ENCODE measurements around the gene CAST.

The CAST gene

GRCh38 chr5:96741891-96742309, 79.7 kb downstream of the CAST start:
- no peaks in the 10 kb centered on the region for H3K9me3 ChIP-seq (ENCODE audit: insufficient read depth, low read length)
- TF ChIP-seq, protein P1, sequence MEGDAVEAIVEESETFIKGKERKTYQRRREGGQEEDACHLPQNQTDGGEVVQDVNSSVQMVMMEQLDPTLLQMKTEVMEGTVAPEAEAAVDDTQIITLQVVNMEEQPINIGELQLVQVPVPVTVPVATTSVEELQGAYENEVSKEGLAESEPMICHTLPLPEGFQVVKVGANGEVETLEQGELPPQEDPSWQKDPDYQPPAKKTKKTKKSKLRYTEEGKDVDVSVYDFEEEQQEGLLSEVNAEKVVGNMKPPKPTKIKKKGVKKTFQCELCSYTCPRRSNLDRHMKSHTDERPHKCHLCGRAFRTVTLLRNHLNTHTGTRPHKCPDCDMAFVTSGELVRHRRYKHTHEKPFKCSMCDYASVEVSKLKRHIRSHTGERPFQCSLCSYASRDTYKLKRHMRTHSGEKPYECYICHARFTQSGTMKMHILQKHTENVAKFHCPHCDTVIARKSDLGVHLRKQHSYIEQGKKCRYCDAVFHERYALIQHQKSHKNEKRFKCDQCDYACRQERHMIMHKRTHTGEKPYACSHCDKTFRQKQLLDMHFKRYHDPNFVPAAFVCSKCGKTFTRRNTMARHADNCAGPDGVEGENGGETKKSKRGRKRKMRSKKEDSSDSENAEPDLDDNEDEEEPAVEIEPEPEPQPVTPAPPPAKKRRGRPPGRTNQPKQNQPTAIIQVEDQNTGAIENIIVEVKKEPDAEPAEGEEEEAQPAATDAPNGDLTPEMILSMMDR (IDR thresholded peaks at IDR 0.05; ENCODE audit: insufficient read depth, low read length, poor library complexity, severe bottlenecking): no peak
- TF ChIP-seq EZH2phosphoT487 (conservative IDR thresholded peaks at IDR 0.05; ENCODE audit: low read length): no peak
- no peaks in the 10 kb centered on the region for H3F3A ChIP-seq (ENCODE audit: insufficient read depth)
- no peak overlapping the region for H3K27ac ChIP-seq (ENCODE audit: low read depth, low read length)
- H3K4me3 ChIP-seq (ENCODE audit: insufficient read depth, low read length, poor library complexity, severe bottlenecking): no peak overlapping the region
- no peak overlapping the region for H2AFZ ChIP-seq (ENCODE audit: low read depth, low read length, severe bottlenecking)
- H3K36me3 ChIP-seq (ENCODE audit: low read length): no peaks in the 10 kb centered on the region
- no peak overlapping the region for H3K9ac ChIP-seq (ENCODE audit: low read length)
- H3K27me3 ChIP-seq (ENCODE audit: low read length): no peaks in the 10 kb centered on the region
- H3K4me2 ChIP-seq (ENCODE audit: low read depth, low read length, poor library complexity, severe bottlenecking): no peak overlapping the region
- H3K79me2 ChIP-seq (ENCODE audit: insufficient read depth, low read length): no peaks in the 10 kb centered on the region
- H3K9me2 ChIP-seq (replicated peaks; ENCODE audit: insufficient read depth, low read length): no peaks in the 10 kb centered on the region
- H4K20me1 ChIP-seq (ENCODE audit: low read depth, low read length): no peaks in the 10 kb centered on the region

DNA sequence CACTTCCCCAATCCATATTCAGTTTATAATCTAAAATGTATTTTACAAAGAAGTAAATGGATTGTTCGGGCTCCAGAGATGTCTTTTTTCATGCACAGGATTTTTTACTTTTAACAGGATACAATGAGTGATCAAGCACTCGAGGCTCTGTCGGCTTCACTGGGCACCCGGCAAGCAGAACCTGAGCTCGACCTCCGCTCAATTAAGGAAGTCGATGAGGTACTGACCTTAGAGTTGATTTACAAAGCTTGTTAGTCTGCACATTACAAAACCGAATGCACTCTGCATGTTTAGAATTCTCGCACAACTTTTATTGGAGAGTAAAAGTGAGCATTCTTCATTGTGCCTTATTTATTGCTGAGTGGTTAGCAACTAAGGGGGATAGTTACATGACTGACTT, 80.4 kb downstream of the CAST start:
- no peaks in the 10 kb centered on the region for H3K9me3 ChIP-seq (ENCODE audit: insufficient read depth, low read length)
- H4K20me1 ChIP-seq (ENCODE audit: low read depth, low read length): no peaks in the 10 kb centered on the region
- no peaks in the 10 kb centered on the region for H3K36me3 ChIP-seq (ENCODE audit: low read length)
- no peak overlapping the region for H3K4me3 ChIP-seq (ENCODE audit: insufficient read depth, low read length, poor library complexity, severe bottlenecking)
- no peak overlapping the region for H2AFZ ChIP-seq (ENCODE audit: low read depth, low read length, severe bottlenecking)
- no peaks in the 10 kb centered on the region for H3K27me3 ChIP-seq (ENCODE audit: low read length)
- H3K27ac ChIP-seq (ENCODE audit: low read depth, low read length): no peak overlapping the region
- no peak overlapping the region for H3K4me2 ChIP-seq (ENCODE audit: low read depth, low read length, poor library complexity, severe bottlenecking)
- TF ChIP-seq, protein P1 (IDR thresholded peaks at IDR 0.05; ENCODE audit: insufficient read depth, low read length, poor library complexity, severe bottlenecking): no peak
- no peak for TF ChIP-seq EZH2phosphoT487 (conservative IDR thresholded peaks at IDR 0.05; ENCODE audit: low read length)
- no peaks in the 10 kb centered on the region for H3F3A ChIP-seq (ENCODE audit: insufficient read depth)
- H3K9me2 ChIP-seq (replicated peaks; ENCODE audit: insufficient read depth, low read length): no peaks in the 10 kb centered on the region
- H3K9ac ChIP-seq (ENCODE audit: low read length): no peak overlapping the region
- no peaks in the 10 kb centered on the region for H3K79me2 ChIP-seq (ENCODE audit: insufficient read depth, low read length)

- H3K4me2 ChIP-seq (ENCODE audit: low read depth, low read length, poor library complexity, severe bottlenecking): no peak overlapping the region
- TF ChIP-seq EZH2phosphoT487 (conservative IDR thresholded peaks at IDR 0.05; ENCODE audit: low read length): no peak
- TF ChIP-seq, protein P1 (IDR thresholded peaks at IDR 0.05; ENCODE audit: insufficient read depth, low read length, poor library complexity, severe bottlenecking): no peak
- H3K9me2 ChIP-seq (replicated peaks; ENCODE audit: insufficient read depth, low read length): no peaks in the 10 kb centered on the region
- H3K9ac ChIP-seq (ENCODE audit: low read length): no peak overlapping the region
- no peaks in the 10 kb centered on the region for H4K20me1 ChIP-seq (ENCODE audit: low read depth, low read length)
- H2AFZ ChIP-seq (ENCODE audit: low read depth, low read length, severe bottlenecking): no peak overlapping the region
- no peaks in the 10 kb centered on the region for H3K27me3 ChIP-seq (ENCODE audit: low read length)
- H3F3A ChIP-seq (ENCODE audit: insufficient read depth): no peaks in the 10 kb centered on the region
- no peaks in the 10 kb centered on the region for H3K9me3 ChIP-seq (ENCODE audit: insufficient read depth, low read length)
- H3K27ac ChIP-seq (ENCODE audit: low read depth, low read length): no peak overlapping the region
- H3K79me2 ChIP-seq (ENCODE audit: insufficient read depth, low read length): no peaks in the 10 kb centered on the region
- H3K4me3 ChIP-seq (ENCODE audit: insufficient read depth, low read length, poor library complexity, severe bottlenecking): no peak overlapping the region
- H3K36me3 ChIP-seq (ENCODE audit: low read length): no peaks in the 10 kb centered on the region
These were observed 81.0 kb downstream of the CAST start for GRCh38 chr5:96743065-96743768.

Data from SU-DHL-6 (cell line).